ENCODE results near the gene PLPPR1.

The PLPPR1 gene

GRCh38 chr9:101062686-101063085, 34.2 kb downstream of the PLPPR1 start:
- H3K9me3 ChIP-seq (ENCODE audit: insufficient read depth, low read depth, low read length): no peaks in the 10 kb centered on the region
- H3K4me2 ChIP-seq (ENCODE audit: low read depth, low read length, poor library complexity, severe bottlenecking): no peak overlapping the region
- TF ChIP-seq CTCF (conservative IDR thresholded peaks at IDR 0.05; ENCODE audit: low read length) (no peak), EZH2phosphoT487 (IDR thresholded peaks at IDR 0.05; ENCODE audit: borderline replicate concordance) (no peak)
- H3K27me3 ChIP-seq (ENCODE audit: insufficient read depth, low read length, poor library complexity, severe bottlenecking): no peaks in the 10 kb centered on the region
- no peak overlapping the region for H2AFZ ChIP-seq (ENCODE audit: low read length)
- no peaks in the 10 kb centered on the region for H3K4me1 ChIP-seq (ENCODE audit: insufficient read depth, low read length, poor library complexity, severe bottlenecking)
- H3K4me3 ChIP-seq (ENCODE audit: low read length, poor library complexity, severe bottlenecking): no peak overlapping the region
- no peaks in the 10 kb centered on the region for H3K36me3 ChIP-seq (ENCODE audit: insufficient read depth, low read length)
- no peaks in the 10 kb centered on the region for H3K9me2 ChIP-seq (replicated peaks; ENCODE audit: low read depth, low read length)
- H3K79me2 ChIP-seq (ENCODE audit: insufficient read depth, low read length): no peaks in the 10 kb centered on the region
- no peak overlapping the region for H3K9ac ChIP-seq (ENCODE audit: low read depth, low read length, poor library complexity, severe bottlenecking)
- no peaks in the 10 kb centered on the region for H3F3A ChIP-seq (ENCODE audit: low read depth)
- no peaks in the 10 kb centered on the region for H4K20me1 ChIP-seq (ENCODE audit: insufficient read depth, low read length, poor library complexity, severe bottlenecking)

- Histone ChIP-seq H3K9ac (ENCODE audit: low read depth, low read length, poor library complexity, severe bottlenecking) (no peak overlapping the region), H3K79me2 (ENCODE audit: insufficient read depth, low read length) (no peaks in the 10 kb centered on the region), H3F3A (ENCODE audit: low read depth) (no peaks in the 10 kb centered on the region), H3K27me3 (ENCODE audit: insufficient read depth, low read length, poor library complexity, severe bottlenecking) (no peaks in the 10 kb centered on the region), H4K20me1 (ENCODE audit: insufficient read depth, low read length, poor library complexity, severe bottlenecking) (no peaks in the 10 kb centered on the region), H3K4me1 (ENCODE audit: insufficient read depth, low read length, poor library complexity, severe bottlenecking) (no peaks in the 10 kb centered on the region), H2AFZ (ENCODE audit: low read length) (no peak overlapping the region), H3K4me3 (ENCODE audit: low read length, poor library complexity, severe bottlenecking) (no peak overlapping the region), H3K36me3 (ENCODE audit: insufficient read depth, low read length) (no peaks in the 10 kb centered on the region), H3K9me3 (ENCODE audit: insufficient read depth, low read depth, low read length) (no peaks in the 10 kb centered on the region), H3K9me2 (replicated peaks; ENCODE audit: low read depth, low read length) (no peaks in the 10 kb centered on the region), H3K4me2 (ENCODE audit: low read depth, low read length, poor library complexity, severe bottlenecking) (no peak overlapping the region)
- no peak for TF ChIP-seq CTCF (conservative IDR thresholded peaks at IDR 0.05; ENCODE audit: low read length)
These were observed 34.7 kb downstream of the PLPPR1 start for GRCh38 chr9:101063192-101063591.

GRCh38 chr9:101064206-101064605, 35.7 kb downstream of the PLPPR1 start:
- H3K9me3 ChIP-seq (ENCODE audit: insufficient read depth, low read depth, low read length): no peaks in the 10 kb centered on the region
- no peaks in the 10 kb centered on the region for H3K36me3 ChIP-seq (ENCODE audit: insufficient read depth, low read length)
- H3F3A ChIP-seq (ENCODE audit: low read depth): no peaks in the 10 kb centered on the region
- no peaks in the 10 kb centered on the region for H3K27me3 ChIP-seq (ENCODE audit: insufficient read depth, low read length, poor library complexity, severe bottlenecking)
- no peaks in the 10 kb centered on the region for H3K79me2 ChIP-seq (ENCODE audit: insufficient read depth, low read length)
- H3K4me2 ChIP-seq (ENCODE audit: low read depth, low read length, poor library complexity, severe bottlenecking): no peak overlapping the region
- H3K9me2 ChIP-seq (replicated peaks; ENCODE audit: low read depth, low read length): no peaks in the 10 kb centered on the region
- H3K9ac ChIP-seq (ENCODE audit: low read depth, low read length, poor library complexity, severe bottlenecking): no peak overlapping the region
- H2AFZ ChIP-seq (ENCODE audit: low read length): no peak overlapping the region
- no peak overlapping the region for H3K4me3 ChIP-seq (ENCODE audit: low read length, poor library complexity, severe bottlenecking)
- TF ChIP-seq CTCF (conservative IDR thresholded peaks at IDR 0.05; ENCODE audit: low read length): no peak
- TF ChIP-seq EZH2phosphoT487 (IDR thresholded peaks at IDR 0.05; ENCODE audit: borderline replicate concordance): no peak
- no peaks in the 10 kb centered on the region for H4K20me1 ChIP-seq (ENCODE audit: insufficient read depth, low read length, poor library complexity, severe bottlenecking)
- H3K4me1 ChIP-seq (ENCODE audit: insufficient read depth, low read length, poor library complexity, severe bottlenecking): no peaks in the 10 kb centered on the region

Data from Loucy (cell line).